Astrocyte (in vitro differentiated cells and primary cell): ENCODE data around the gene ABHD17C. TPM values are rescaled to one million over a fixed set of nuclear protein-coding genes. Genes with fewer than 3 reads are reported as not detected.

ENCODE experiments used
- DNase-seq: peaks from one replicate; pipeline ENCODE4 v3.0.0-alpha.2; 2010; ENCODE audit warnings: low read depth
- FAIRE-seq: peaks from 2 replicates; lab custom pipeline; 2011; peaks lifted over from hg19 to GRCh38; lab: Jason Lieb, UNC
- H2AFZ ChIP-seq: 2 replicates; pipeline ENCODE4 v1.6.0; 2012; ENCODE audit warnings: low read depth, low read length, inconsistent platforms
- H3K27ac ChIP-seq: 2 replicates; pipeline ENCODE4 v1.5.1; 2011; ENCODE audit warnings: low read depth, low read length, inconsistent platforms
- H3K27me3 ChIP-seq: 2 replicates; pipeline ENCODE4 v1.6.0; 2011; ENCODE audit warnings: low read length, inconsistent platforms; ENCODE audit not compliant: insufficient read depth
- H3K36me3 ChIP-seq: 2 replicates; pipeline ENCODE4 v1.5.1; 2011; ENCODE audit warnings: low read length, inconsistent platforms; ENCODE audit not compliant: insufficient read depth
- H3K4me1 ChIP-seq: 2 replicates; pipeline ENCODE4 v1.5.1; 2011; ENCODE audit warnings: low read length, inconsistent platforms; ENCODE audit not compliant: insufficient read depth
- H3K4me2 ChIP-seq: 2 replicates; pipeline ENCODE4 v1.6.0; 2012; ENCODE audit warnings: low read length, inconsistent platforms
- H3K4me3 ChIP-seq: 2 replicates; pipeline ENCODE4 v1.5.1; 2011; ENCODE audit warnings: low read depth, mild to moderate bottlenecking, low read length, inconsistent platforms; ENCODE audit not compliant: insufficient read depth
- H3K79me2 ChIP-seq: 2 replicates; pipeline ENCODE4 v1.6.0; 2012; ENCODE audit warnings: mild to moderate bottlenecking, low read length, inconsistent platforms; ENCODE audit not compliant: insufficient read depth
- H3K9ac ChIP-seq: 2 replicates; pipeline ENCODE4 v1.6.0; 2012; ENCODE audit warnings: mild to moderate bottlenecking, low read length, inconsistent platforms
- H3K9me3 ChIP-seq: 2 replicates; pipeline ENCODE4 v1.5.1; 2012; ENCODE audit warnings: low read depth, mild to moderate bottlenecking, low read length, inconsistent platforms; ENCODE audit not compliant: insufficient read depth
- H4K20me1 ChIP-seq: 2 replicates; pipeline ENCODE4 v1.6.0; 2012; ENCODE audit warnings: low read length, inconsistent platforms; ENCODE audit not compliant: insufficient read depth
- H3K27ac Mint-ChIP-seq: one replicate; pipeline ENCODE4 v1.8.0; 2021; ENCODE audit warnings: mild to moderate bottlenecking, mixed read lengths; ENCODE audit not compliant: unreplicated experiment
- H3K27me3 Mint-ChIP-seq: one replicate; pipeline ENCODE4 v1.8.0; 2021; ENCODE audit warnings: low read depth, mixed read lengths; ENCODE audit not compliant: unreplicated experiment
- H3K36me3 Mint-ChIP-seq: one replicate; pipeline ENCODE4 v1.8.0; 2021; ENCODE audit warnings: low read depth, mixed read lengths; ENCODE audit not compliant: unreplicated experiment
- H3K4me1 Mint-ChIP-seq: one replicate; pipeline ENCODE4 v1.8.0; 2021; ENCODE audit warnings: low read depth, mixed read lengths; ENCODE audit not compliant: unreplicated experiment
- H3K4me3 Mint-ChIP-seq: one replicate; pipeline ENCODE4 v1.8.0; 2021; ENCODE audit warnings: mild to moderate bottlenecking, moderate library complexity, mixed read lengths; ENCODE audit not compliant: unreplicated experiment
- H3K9me3 Mint-ChIP-seq: one replicate; pipeline ENCODE4 v1.8.0; 2021; ENCODE audit warnings: mild to moderate bottlenecking, mixed read lengths; ENCODE audit not compliant: unreplicated experiment
- EZH2 ChIP-seq: IDR thresholded peaks from 2 replicates; pipeline ENCODE4 v1.6.1; 2012; ENCODE audit warnings: mild to moderate bottlenecking, low read length, inconsistent platforms; ENCODE audit not compliant: insufficient read depth
- total RNA-seq: library from RNA; stranded (reverse); gene quantifications from 2 replicates; pipeline ENCODE4 v1.2.1, GENCODE V29; 2021
- TF ChIP-seq, protein P1 (sequence below): IDR thresholded peaks from 2 replicates; pipeline ENCODE4 v1.5.1; 2011; ENCODE audit warnings: low read depth, mild to moderate bottlenecking, inconsistent platforms, low read length, moderate library complexity; ENCODE audit not compliant: insufficient read depth

ABHD17C gene
- total RNA-seq, 1 donor from 2014 or later = 10.2 TPM

DNA sequence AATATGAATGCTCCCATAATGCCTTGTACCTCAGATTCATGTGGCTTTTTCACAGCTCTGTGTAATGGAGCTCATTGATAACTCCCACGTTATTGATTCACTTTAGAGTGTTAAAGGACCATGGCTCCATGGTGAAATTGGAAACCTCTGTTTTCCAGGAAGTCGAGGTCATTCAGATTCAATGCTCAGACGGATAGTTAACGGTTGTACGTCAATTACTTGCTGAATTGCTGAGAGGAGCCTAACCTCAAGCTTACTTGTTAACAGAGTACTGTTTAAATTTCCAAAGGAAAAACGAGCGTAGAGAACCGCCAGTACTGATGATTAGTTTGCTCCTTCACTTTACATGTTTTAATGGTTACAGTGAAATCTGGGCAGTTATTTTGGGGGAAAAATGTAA lies 11.1 kb downstream of the ABHD17C start:
- H3K9me3 Mint-ChIP-seq = peaks cover 3% of the 10 kb centered on the region
- Histone ChIP-seq H4K20me1 (peaks cover 84% of the 10 kb centered on the region), H3K79me2 (peaks cover 60% of the 10 kb centered on the region), H3K27ac (no peak overlapping the region), H3K4me3 (no peak overlapping the region), H2AFZ (no peak overlapping the region), H3K9me3 (no peaks in the 10 kb centered on the region), H3K9ac (no peak overlapping the region), H3K27me3 (no peaks in the 10 kb centered on the region), H3K36me3 (no peaks in the 10 kb centered on the region), H3K4me2 (no peak overlapping the region), H3K4me1 (no peaks in the 10 kb centered on the region)
- H3K36me3 Mint-ChIP-seq = no peaks in the 10 kb centered on the region
- DNase-seq (no peak), FAIRE-seq (no peak)
- no peak overlapping the region for H3K4me3 Mint-ChIP-seq
- no peaks in the 10 kb centered on the region for H3K27me3 Mint-ChIP-seq
- H3K4me1 Mint-ChIP-seq = peaks cover 16% of the 10 kb centered on the region
- TF ChIP-seq, protein P1, sequence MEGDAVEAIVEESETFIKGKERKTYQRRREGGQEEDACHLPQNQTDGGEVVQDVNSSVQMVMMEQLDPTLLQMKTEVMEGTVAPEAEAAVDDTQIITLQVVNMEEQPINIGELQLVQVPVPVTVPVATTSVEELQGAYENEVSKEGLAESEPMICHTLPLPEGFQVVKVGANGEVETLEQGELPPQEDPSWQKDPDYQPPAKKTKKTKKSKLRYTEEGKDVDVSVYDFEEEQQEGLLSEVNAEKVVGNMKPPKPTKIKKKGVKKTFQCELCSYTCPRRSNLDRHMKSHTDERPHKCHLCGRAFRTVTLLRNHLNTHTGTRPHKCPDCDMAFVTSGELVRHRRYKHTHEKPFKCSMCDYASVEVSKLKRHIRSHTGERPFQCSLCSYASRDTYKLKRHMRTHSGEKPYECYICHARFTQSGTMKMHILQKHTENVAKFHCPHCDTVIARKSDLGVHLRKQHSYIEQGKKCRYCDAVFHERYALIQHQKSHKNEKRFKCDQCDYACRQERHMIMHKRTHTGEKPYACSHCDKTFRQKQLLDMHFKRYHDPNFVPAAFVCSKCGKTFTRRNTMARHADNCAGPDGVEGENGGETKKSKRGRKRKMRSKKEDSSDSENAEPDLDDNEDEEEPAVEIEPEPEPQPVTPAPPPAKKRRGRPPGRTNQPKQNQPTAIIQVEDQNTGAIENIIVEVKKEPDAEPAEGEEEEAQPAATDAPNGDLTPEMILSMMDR = no peak
- no peak for TF ChIP-seq EZH2
- H3K27ac Mint-ChIP-seq = no peak overlapping the region

DNA sequence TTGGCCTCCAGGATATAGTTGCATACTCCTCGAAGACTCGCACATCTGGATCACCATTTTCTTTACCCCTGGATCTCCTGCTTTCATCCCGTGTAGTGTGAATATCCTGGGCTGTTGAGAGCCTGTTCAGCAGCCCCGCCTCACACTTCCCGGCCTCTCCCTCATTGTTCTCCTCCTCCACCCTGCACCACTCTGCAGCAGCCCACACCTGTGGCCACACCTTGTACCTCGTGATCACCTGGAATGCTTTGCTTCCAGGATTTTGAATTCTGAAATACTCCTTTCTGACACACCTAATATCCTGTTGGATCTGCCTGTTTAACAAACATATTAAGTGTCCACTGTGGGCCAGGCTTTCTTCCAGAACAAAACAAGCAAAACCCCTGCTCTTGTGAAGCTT lies 14.4 kb downstream of the ABHD17C start:
- Mint-ChIP-seq H3K4me3 (no peak overlapping the region), H3K27me3 (no peaks in the 10 kb centered on the region), H3K4me1 (peaks cover 19% of the 10 kb centered on the region), H3K9me3 (peaks cover 3% of the 10 kb centered on the region), H3K27ac (no peak overlapping the region), H3K36me3 (no peaks in the 10 kb centered on the region)
- Histone ChIP-seq H3K36me3 (no peaks in the 10 kb centered on the region), H3K4me1 (no peaks in the 10 kb centered on the region), H3K27ac (no peak overlapping the region), H3K4me3 (no peak overlapping the region), H3K79me2 (peaks cover 48% of the 10 kb centered on the region), H3K9me3 (no peaks in the 10 kb centered on the region), H3K4me2 (no peak overlapping the region), H3K27me3 (no peaks in the 10 kb centered on the region), H4K20me1 (peaks cover 81% of the 10 kb centered on the region), H3K9ac (no peak overlapping the region), H2AFZ (no peak overlapping the region)
- DNase-seq = no peak
- no peak for TF ChIP-seq EZH2
- TF ChIP-seq, protein P1 = no peak
- no peak for FAIRE-seq

DNA sequence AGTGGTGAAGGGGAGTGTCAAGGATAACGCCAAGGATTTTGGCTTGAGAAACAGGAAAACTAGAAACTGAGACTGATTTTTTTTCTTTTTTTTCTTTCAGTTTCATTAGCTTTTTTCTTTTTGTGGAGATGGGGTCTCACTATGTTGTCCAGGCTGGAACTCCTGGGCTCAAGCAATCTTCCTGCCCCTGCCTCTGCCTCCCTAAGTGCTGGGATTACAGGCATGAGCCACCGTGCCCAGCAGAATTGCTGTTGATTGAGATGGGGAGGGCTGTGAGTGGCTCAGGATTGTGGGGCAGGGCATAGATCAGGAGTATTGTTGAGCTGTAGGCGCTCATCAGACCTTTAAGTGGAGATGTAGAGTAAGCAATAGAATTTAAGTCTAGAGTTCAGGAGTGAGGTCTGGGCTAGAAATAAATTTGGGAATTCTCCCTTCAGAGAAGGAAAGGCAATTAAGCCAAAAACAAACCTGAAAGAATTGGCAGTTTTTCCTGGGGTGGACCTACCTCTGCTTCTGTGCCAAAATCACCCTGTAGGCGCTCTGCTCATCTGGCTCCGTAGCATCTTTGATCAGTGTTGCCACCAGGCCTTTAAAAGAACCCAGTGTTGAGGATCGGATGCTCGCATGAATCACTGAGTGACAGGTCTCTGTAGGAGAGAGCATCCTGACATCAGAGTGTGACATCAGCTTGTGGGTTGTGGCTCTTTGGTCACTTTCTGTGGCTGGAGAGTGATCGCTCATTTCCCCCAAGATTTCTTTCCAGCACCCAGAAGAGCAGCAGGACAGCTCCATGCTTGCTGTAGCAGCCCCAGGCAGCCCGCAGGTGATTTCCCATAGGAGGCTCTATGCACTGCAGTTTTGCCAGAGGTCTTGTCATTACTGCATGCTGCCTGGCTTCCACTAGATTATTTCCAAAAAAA lies 15.8 kb downstream of the ABHD17C start:
- no peak for TF ChIP-seq EZH2
- TF ChIP-seq, protein P1 = no peak
- Mint-ChIP-seq H3K4me1 (peaks cover 16% of the 10 kb centered on the region), H3K27me3 (no peaks in the 10 kb centered on the region), H3K36me3 (no peaks in the 10 kb centered on the region), H3K4me3 (no peak overlapping the region), H3K27ac (no peak overlapping the region), H3K9me3 (peaks cover 3% of the 10 kb centered on the region)
- Histone ChIP-seq H3K4me2 (no peak overlapping the region), H3K27ac (no peak overlapping the region), H3K4me3 (no peak overlapping the region), H3K9me3 (no peaks in the 10 kb centered on the region), H3K9ac (no peak overlapping the region), H3K4me1 (no peaks in the 10 kb centered on the region), H2AFZ (no peak overlapping the region), H3K27me3 (no peaks in the 10 kb centered on the region), H3K79me2 (peaks cover 45% of the 10 kb centered on the region), H4K20me1 (peaks cover 78% of the 10 kb centered on the region), H3K36me3 (no peaks in the 10 kb centered on the region)
- no peak for FAIRE-seq
- peak; percentile 41 for DNase-seq
